GM19372 (cell line): Measurements from ENCODE around the gene NDFIP2.
A peak's percentile ranks its signal among the peaks of the same experiment; 100 is the strongest.

Experiments used
- ATAC-seq: cut with Tn5 transposase; IDR thresholded peaks from one replicate; pipeline ENCODE4 v1.9.1; 2021; ENCODE audit warnings: mild to moderate bottlenecking, low read depth, moderate library complexity; ENCODE audit not compliant: unreplicated experiment

The NDFIP2 gene, protein sequence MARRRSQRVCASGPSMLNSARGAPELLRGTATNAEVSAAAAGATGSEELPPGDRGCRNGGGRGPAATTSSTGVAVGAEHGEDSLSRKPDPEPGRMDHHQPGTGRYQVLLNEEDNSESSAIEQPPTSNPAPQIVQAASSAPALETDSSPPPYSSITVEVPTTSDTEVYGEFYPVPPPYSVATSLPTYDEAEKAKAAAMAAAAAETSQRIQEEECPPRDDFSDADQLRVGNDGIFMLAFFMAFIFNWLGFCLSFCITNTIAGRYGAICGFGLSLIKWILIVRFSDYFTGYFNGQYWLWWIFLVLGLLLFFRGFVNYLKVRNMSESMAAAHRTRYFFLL

DNA sequence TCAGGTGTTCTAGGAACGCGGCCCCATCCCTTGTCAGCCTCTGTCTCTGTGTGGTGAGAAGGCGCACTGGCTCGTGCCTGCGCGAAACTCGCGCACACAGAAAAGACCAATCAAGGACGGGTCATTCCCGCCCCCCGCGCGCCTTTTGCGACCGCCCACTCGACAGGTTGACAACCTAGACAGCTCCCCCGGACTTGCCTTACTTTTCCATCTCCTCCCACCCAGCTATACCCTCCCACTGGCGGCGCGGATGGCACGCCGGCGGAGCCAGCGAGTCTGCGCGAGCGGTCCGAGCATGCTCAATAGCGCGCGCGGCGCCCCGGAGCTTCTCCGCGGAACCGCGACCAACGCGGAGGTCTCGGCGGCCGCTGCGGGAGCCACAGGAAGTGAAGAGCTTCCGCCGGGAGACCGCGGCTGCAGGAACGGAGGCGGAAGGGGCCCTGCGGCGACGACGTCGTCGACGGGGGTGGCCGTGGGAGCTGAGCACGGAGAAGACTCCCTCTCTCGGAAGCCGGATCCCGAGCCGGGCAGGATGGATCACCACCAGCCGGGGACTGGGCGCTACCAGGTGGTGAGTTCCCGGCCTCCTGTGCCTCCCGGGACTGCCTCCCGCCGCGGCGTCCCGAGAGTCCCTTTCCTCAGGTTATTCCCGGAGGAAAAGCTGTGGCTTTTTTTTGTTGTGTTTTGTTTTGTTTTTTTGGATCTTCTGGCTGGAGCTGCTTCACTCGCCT is at the start of gene NDFIP2:
Gene NDFIP2 (plus strand): TSS at position 202 of the 731 bp plus-strand sequence. CDS start 49 bp downstream, at position 251.
- ATAC-seq = peak; percentile 85

DNA sequence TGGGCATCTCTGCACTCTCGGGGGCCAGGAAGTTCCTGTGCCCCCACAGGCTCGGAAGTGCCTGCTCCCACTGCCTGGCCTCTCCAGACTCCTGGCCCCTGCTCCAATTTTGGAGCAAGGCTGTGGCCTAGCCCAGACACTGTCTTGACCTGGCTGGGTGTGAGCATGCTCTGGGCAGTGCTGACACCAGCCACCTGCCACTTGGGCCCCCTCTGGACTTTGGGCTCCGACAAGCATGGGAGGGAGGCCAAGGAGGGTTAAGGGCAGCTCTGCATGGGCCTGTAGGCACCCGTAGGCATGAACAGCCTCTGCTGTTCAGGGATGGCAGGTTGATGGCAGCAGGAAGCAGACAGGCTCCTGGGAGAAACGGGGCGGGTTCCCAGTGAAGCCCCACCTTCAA is 48.9 kb upstream of the NDFIP2 start:
- no peak for ATAC-seq

DNA sequence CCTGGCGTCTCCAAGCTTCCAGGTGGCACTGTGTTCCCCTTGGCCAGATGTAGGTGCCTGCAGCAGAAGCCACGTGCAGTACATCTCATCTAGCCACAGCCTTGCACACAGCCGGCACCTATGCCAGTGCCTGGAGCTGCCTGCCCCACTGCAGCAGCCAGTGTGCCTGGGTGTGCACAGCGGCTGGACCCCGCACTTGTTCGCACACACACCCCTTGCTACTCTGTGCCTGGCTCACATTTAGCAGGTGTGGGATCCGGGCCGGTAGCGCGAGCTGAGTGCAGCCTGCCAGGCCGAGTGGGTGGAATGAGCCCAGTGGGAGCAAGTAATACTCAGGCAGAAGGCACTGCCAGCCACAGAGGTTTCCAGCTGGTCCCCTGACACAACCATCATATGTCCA is 48.0 kb upstream of the NDFIP2 start:
- no peak for ATAC-seq

- no peak for ATAC-seq
Observed at GRCh38 chr13:79434556-79434955, 46.4 kb upstream of the NDFIP2 start.

DNA sequence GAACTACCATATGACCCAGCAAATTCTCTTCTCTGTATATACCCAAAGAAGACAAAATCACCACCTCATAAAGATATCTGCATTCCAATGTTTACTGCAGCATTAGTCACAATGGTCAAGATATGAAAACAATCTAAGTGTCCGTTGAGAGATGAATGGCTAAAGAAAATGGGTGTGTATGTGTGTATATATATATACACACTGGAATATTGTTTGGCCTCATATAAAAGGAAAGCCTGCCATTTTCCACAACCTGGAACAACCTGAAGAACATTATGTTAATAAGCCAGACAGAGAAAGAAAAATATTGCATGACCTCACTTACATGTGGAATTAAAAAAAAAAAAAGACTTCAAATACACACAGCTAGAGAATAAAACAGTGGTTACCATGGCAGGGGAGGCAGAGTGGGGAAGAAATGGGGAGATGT is 45.4 kb upstream of the NDFIP2 start:
- ATAC-seq = no peak

DNA sequence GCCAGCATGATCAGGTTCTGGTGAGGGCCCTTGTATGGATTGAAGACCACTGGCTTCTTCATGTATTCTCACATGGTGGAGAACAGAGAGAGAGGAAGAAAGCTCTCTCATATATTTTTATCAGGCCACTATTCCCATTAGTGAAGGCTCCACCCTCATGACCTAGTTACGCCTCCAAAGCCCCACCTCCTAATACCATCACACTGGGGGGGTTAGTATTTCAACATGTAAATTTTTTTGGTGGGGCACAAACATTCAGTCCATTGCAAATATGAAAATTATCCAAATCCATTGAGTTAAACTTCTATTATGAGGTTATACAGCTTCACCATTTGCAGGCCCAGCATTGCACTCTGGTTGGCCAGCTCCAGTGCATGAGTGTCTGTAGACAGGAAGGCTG is 41.7 kb upstream of the NDFIP2 start:
- no peak for ATAC-seq

GRCh38 chr13:79440958-79441528 is 39.9 kb upstream of the NDFIP2 start:
- ATAC-seq = no peak

- ATAC-seq = no peak
Observed at GRCh38 chr13:79442221-79442620, 38.7 kb upstream of the NDFIP2 start.

GRCh38 chr13:79442706-79443105 is 38.2 kb upstream of the NDFIP2 start:
- no peak for ATAC-seq

- ATAC-seq = no peak
Observed at GRCh38 chr13:79445968-79446645, 34.8 kb upstream of the NDFIP2 start.

- ATAC-seq = no peak
Observed at GRCh38 chr13:79447141-79447540, 33.8 kb upstream of the NDFIP2 start.

DNA sequence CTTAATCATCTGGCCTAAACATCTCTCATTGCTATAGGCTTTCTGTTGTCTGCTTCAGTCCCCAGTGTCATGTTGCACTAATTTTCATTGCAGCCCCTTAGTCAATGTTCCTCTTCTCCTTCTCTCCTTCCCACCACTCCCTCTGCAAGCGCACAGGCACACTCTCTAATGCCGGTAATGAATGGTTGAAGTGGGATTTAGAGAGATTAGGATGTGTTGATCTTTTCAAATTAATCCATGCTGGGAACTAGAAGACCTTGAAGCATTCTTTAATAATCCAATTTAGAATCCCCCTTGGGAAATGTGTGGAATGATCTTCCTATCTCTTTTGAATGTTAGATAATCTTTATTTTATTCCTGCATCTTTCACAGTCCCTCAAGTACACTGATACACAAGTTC is 33.2 kb upstream of the NDFIP2 start:
- no peak for ATAC-seq

DNA sequence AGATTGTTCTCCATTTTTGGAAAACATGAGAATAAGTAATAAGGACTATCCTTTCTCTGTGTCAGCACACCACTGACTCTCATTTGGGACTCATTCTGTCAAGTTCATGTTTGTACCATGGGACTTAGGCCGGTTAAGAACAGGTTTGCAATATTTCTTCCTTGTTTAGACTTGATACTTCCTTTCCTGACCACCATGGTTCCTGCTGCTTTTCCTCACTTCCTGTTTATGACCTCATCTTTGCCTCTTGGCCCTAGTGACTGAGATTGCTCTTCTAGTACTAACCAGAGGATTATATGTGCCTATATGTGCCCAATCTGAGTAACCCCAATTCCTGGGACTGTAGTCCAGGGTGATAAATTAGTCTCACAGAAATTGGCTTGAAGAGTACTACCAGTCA is 32.5 kb upstream of the NDFIP2 start:
- no peak for ATAC-seq

- ATAC-seq = no peak
Observed at GRCh38 chr13:79450110-79450509, 30.8 kb upstream of the NDFIP2 start.

- peak; percentile 97 for ATAC-seq
Observed at GRCh38 chr13:79451500-79451962, 29.4 kb upstream of the NDFIP2 start.

DNA sequence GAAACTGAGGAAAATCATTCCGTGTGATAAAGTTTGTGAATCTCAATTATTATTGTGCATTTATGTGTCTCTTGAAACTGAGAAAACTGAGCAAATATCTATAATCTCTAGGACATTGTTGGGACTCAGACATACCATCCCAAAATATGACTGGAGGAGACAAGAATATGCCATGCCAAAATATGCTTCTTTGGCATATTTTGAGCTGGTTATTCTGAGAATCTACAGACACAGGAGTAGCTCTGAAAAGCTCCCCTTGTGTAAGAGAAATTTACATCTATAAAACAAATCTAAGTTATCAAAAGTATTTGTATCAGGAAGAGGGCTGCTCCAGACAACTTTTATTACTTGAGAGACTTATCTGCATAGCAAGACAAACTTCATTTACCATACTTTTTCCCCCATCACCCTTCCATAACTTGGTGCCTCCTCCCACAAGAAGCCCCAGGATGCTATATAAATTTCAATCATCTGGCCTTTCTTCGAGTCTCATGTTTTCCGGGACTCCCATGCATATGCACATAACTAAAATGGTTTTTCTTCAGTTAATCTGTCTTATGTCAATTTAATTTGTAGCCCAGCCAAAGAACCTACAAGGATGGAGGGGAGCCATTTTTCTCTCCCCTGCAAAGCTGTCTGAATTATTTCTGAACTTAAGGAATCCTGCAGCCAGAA is 28.6 kb upstream of the NDFIP2 start:
- no peak for ATAC-seq

- ATAC-seq = no peak
Observed at GRCh38 chr13:79455331-79455730, 25.6 kb upstream of the NDFIP2 start.

- ATAC-seq = no peak
Observed at GRCh38 chr13:79456051-79456450, 24.9 kb upstream of the NDFIP2 start.

DNA sequence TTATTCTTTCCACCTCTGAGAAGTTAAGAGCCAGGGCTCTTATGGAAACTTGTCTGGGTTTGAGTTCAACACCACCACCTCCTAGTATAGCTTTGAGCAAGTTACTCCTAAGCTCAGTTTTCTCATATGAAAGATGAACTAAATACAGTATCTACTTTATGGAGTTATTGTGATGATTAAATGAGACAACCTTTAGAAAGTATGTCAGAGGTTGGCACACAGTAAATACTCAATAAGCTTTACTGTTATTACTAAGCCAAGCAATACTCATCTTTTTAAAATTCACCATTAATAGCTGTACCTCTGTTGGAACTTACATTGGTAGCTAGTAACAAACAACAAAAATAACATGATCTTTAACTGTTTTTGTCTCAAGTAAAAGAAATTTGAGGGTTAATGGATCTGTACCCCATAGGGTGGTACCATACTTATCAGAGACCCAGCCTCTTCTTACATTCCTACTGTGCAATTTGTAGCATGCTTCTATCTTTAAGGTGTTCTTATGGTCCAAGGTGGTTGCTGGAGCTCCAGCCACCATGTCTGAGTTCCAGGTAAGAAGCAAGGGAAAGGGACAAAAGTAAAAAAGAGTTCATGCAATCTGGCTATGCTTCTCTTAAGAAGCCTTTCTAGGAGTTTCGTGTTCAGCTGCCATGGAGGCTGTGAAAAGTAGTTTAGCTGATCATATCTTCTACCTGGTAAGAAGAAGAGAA is 24.1 kb upstream of the NDFIP2 start:
- no peak for ATAC-seq

DNA sequence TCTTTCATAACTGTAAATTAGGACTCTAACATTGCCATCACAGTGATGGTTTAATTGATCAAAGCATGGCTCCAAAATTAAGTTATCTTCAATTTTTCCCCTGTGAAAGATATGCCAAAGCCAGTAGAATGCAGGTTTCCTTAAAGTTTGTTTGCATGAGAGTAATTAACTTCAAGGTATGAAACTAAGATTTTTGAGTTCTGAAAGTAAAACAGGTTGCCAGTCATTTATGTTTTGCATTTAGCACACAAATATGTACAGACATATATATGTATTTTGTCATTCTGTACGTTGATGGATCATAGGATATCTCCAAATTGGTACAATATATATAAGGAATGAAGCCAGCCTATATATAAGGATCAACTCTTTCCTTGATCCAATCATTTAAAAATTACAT is 23.6 kb upstream of the NDFIP2 start:
- no peak for ATAC-seq
